PC-3 (cell line): ENCODE measurements around the gene RERE.

Experiments used
- EZH2 ChIP-seq: fragments of 300-600 bp; sonication (generic); IDR thresholded peaks from one replicate; pipeline ENCODE4 v1.6.1; 2017; ENCODE audit warnings: antibody characterized with exemption, mild to moderate bottlenecking, low read length; ENCODE audit not compliant: unreplicated experiment
- EZH2phosphoT487 ChIP-seq: fragments of 300-600 bp; sonication (generic); IDR thresholded peaks from 2 replicates; pipeline ENCODE4 v1.6.1; 2018; ENCODE audit warnings: mild to moderate bottlenecking, antibody characterized with exemption, low read length, borderline replicate concordance
- TF ChIP-seq, protein P1 (sequence below): fragments of 300-600 bp; sonication (generic); conservative IDR thresholded peaks from 2 replicates; pipeline ENCODE4 v1.5.1; 2017; ENCODE audit warnings: antibody characterized with exemption, low read depth, mild to moderate bottlenecking, low read length

DNA sequence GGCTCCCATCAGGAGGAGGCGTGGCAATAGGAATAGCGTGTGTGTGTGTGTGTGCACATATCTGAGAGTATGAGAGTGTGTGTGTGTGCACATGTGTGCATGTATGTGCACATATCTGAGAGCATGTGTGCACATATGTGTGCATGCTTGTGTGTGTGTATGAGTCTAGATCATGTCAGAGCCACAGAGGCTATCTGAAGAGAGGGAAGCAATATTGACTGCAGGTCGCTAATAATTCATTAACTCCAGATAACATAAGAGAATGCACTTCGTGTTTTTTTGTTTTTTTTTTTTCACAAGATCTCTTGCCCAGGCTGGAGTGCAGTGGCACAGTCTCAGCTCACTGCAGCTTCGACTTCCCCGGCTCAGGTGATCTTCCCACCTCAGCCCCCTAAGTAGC, 504.2 kb downstream of the RERE start:
- TF ChIP-seq, protein P1, sequence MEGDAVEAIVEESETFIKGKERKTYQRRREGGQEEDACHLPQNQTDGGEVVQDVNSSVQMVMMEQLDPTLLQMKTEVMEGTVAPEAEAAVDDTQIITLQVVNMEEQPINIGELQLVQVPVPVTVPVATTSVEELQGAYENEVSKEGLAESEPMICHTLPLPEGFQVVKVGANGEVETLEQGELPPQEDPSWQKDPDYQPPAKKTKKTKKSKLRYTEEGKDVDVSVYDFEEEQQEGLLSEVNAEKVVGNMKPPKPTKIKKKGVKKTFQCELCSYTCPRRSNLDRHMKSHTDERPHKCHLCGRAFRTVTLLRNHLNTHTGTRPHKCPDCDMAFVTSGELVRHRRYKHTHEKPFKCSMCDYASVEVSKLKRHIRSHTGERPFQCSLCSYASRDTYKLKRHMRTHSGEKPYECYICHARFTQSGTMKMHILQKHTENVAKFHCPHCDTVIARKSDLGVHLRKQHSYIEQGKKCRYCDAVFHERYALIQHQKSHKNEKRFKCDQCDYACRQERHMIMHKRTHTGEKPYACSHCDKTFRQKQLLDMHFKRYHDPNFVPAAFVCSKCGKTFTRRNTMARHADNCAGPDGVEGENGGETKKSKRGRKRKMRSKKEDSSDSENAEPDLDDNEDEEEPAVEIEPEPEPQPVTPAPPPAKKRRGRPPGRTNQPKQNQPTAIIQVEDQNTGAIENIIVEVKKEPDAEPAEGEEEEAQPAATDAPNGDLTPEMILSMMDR, result no peak
- TF ChIP-seq EZH2, result no peak
- no peak for TF ChIP-seq EZH2phosphoT487
